ENCODE measurements around the gene EMX1.

The EMX1 gene

GRCh38 chr2:72938455-72938854, 21.1 kb downstream of the EMX1 start:
- ChIA-PET CTCF (interaction anchor here (1.2 to 8.6 kb wide), 2 partner anchors 35 to 45 kb away, joined by 4 to 85 read pairs; no protein-coding TSS in a partner anchor), POLR2A (no interaction called here)
- no peak overlapping the region for H3K27ac ChIP-seq (ENCODE audit: extremely low read depth, low read depth, low read length)
- H3K36me3 ChIP-seq (ENCODE audit: control insufficient read depth in 2 of 2, insufficient read depth in 1 of 2, low read length in 2 of 2) = no peaks in the 10 kb centered on the region
- TF ChIP-seq GFI1B (tag by site-specific recombination; IDR thresholded peaks at IDR 0.05) (no peak), ZNF747 (tag by site-specific recombination; IDR thresholded peaks at IDR 0.05) (no peak), ZNF785 (tag by site-specific recombination; IDR thresholded peaks at IDR 0.05) (no peak), ZNF626 (tag by site-specific recombination; IDR thresholded peaks at IDR 0.05) (no peak), ZNF555 (tag by site-specific recombination; conservative IDR thresholded peaks at IDR 0.05) (no peak), ZBTB6 (tag by site-specific recombination; IDR thresholded peaks at IDR 0.05) (no peak), ZNF202 (tag by site-specific recombination; IDR thresholded peaks at IDR 0.05; ENCODE audit: borderline replicate concordance) (no peak), MEIS1 (CRISPR knock-in tag; IDR thresholded peaks at IDR 0.05; ENCODE audit: borderline replicate concordance) (no peak), ZNF280D (tag by site-specific recombination; IDR thresholded peaks at IDR 0.05) (no peak), ZNF704 (tag by site-specific recombination; IDR thresholded peaks at IDR 0.05) (no peak), ZBTB10 (tag by site-specific recombination; IDR thresholded peaks at IDR 0.05) (no peak), ZNF426 (tag by site-specific recombination; IDR thresholded peaks at IDR 0.05) (no peak), YY1 (tag by site-specific recombination; IDR thresholded peaks at IDR 0.05) (no peak), PRDM1 (tag by site-specific recombination; IDR thresholded peaks at IDR 0.05) (no peak), ZNF654 (tag by site-specific recombination; IDR thresholded peaks at IDR 0.05; ENCODE audit: low read depth) (no peak), ZFHX2 (tag by site-specific recombination; conservative IDR thresholded peaks at IDR 0.05) (no peak), ZNF132 (tag by site-specific recombination; IDR thresholded peaks at IDR 0.05; ENCODE audit: borderline replicate concordance) (no peak), ZNF449 (tag by site-specific recombination; IDR thresholded peaks at IDR 0.05) (no peak), GLIS1 (tag by site-specific recombination; IDR thresholded peaks at IDR 0.05) (no peak), ZNF843 (tag by site-specific recombination; IDR thresholded peaks at IDR 0.05) (no peak)
- no peak overlapping the region for H3K4me3 ChIP-seq (ENCODE audit: low read depth, low read length)
- H3K9me3 ChIP-seq (ENCODE audit: control insufficient read depth, insufficient read depth, low read depth, low read length) = no peaks in the 10 kb centered on the region
- H3K4me1 ChIP-seq (ENCODE audit: control insufficient read depth, insufficient read depth, low read length) = peaks cover 5% of the 10 kb centered on the region; the same call in 1 of the 2 replicates

Data from HEK293 (cell line).